ENCODE results near the gene DTNA. TPM values are rescaled to one million over a fixed set of nuclear protein-coding genes. Genes with fewer than 3 reads are reported as not detected.

Gene DTNA
- total RNA-seq, 1 donor from 2014 or later: 19.7 TPM

- no peak for DNase-seq (ENCODE audit: low spot score)
Measured at GRCh38 chr18:34928754-34929335, 218.7 kb downstream of the DTNA start.

DNA sequence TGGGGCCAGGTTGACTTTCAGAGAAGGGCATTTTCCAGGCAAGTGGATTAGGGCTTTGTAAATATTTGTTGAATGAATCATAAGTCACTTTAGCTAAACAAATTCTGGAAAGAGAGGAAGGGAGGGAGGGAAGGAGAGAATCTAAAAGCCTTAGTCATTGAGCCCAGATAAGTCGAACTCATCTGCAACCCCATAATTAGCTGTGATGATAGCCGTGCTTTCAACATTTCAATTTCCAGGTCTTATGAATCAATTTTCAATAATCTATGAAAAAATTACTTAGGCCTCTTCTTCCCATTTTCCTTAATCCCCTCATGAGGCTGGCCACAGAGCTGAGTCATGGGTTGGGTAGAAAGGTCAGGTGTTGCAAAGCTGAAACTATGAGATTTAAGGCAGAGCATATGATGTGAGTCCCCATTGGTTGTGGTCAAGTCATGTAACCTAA is 219.3 kb downstream of the DTNA start:
- DNase-seq (ENCODE audit: low spot score): no peak

DNA sequence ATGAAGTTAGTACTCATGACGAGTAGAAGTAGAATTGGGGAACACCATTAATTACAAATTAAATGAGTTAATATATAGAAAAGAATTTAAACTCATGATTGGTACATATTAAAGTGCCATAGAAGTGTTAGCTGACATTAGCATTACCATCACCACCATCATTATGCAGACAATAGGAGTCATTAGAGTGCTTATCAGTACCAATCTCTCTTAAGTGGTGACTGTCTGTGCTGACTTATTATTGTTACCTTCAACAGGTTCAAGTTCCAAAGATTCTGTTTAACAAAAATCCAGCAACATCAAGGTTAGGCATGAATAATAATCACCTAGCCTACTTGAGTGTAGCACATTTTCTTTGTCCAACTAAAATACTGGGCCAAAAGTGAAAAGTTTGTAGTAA is 222.3 kb downstream of the DTNA start:
- no peak for DNase-seq (ENCODE audit: low spot score)

- DNase-seq (ENCODE audit: low spot score): no peak
Measured at GRCh38 chr18:34932792-34933466, 222.8 kb downstream of the DTNA start.

DNA sequence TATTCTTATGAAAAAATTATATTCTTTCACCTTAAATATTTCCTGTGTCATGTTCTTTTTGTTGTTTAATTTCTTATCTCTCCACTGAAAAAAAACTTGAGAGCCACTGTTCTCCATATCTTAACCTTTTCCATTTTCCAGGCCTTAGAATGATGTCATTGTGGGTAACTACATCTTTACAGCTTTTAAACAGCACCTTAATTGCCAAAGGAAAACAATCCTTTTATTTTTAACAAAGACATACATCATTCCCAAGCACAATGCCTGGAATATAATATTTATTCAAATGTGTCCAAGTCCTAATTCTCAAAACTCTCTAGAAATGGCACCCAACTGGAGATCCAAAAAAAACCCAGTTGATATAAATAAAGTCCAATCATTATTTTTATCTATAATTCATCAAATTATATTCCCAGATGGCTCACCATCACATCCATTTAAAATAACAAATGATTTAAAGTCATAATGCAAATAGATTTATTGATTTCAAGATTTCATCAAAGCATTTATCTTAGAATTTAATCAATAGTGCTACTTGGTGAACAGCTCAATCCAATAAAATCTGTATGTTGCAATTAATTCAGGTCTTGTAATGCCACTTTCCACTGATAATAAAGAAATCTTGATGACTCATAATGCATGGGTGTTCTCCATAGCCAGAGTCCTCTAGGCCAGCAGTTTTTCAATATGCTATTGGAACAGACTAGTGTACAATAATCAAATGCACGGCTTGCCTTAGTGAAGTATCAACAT is 224.0 kb downstream of the DTNA start:
- DNase-seq (ENCODE audit: low spot score): no peak

GRCh38 chr18:34936772-34937171 is 226.7 kb downstream of the DTNA start:
- DNase-seq (ENCODE audit: low spot score): no peak

GRCh38 chr18:34938090-34938489 is 228.0 kb downstream of the DTNA start:
- no peak for DNase-seq (ENCODE audit: low spot score)
